Naive thymus-derived CD8-positive, alpha-beta T cell (primary cell): ENCODE results near the gene ARHGEF7. TPM values are rescaled to one million over a fixed set of nuclear protein-coding genes. Genes with fewer than 3 reads are reported as not detected.

ENCODE experiments used
- ATAC-seq, 2 donors: fragments of 150-1000 bp; cut with Tn5 transposase in 1 of 2; sonication (Bioruptor Pico), chemical (Tn5 transposase) in 1 of 2; 1 replicate in 1 of 2; 2 replicates in 1 of 2; pipeline ENCODE4 v1.10.0; 2021; ENCODE audit warnings: mild to moderate bottlenecking in 2 of 2, moderate library complexity in 2 of 2
- POLR2A ChIA-PET: fragments of 350-600 bp; sonication (Branson Sonifier 250); formaldehyde crosslinking; loops from one replicate; lab custom pipeline; 2021; ENCODE audit warnings: antibody characterized with exemption; lab: Charles Lee
- DNase-seq, 10 donors: peaks; one replicate each; pipeline versions ENCODE4 v3.0.0 to v3.0.0-alpha.2; 2020 to 2022
- H3K27ac Mint-ChIP-seq, 10 donors: one replicate each; pipeline ENCODE4 v1.8.0; 2020 to 2022; ENCODE audit warnings: mild to moderate bottlenecking in 10 of 10, mixed read lengths in 10 of 10, moderate library complexity in 4 of 10, inconsistent platforms in 1 of 10
- H3K27me3 Mint-ChIP-seq, 5 donors: one replicate each; pipeline ENCODE4 v1.8.0; 2021 to 2022; ENCODE audit warnings: mixed read lengths in 5 of 5
- H3K36me3 Mint-ChIP-seq, 3 donors: one replicate each; pipeline ENCODE4 v1.8.0; 2020 to 2022; ENCODE audit warnings: mixed read lengths in 3 of 3, mild to moderate bottlenecking in 2 of 3, inconsistent platforms in 1 of 3
- H3K4me1 Mint-ChIP-seq, 4 donors: one replicate each; pipeline ENCODE4 v1.8.0; 2021 to 2022; ENCODE audit warnings: mixed read lengths in 4 of 4
- H3K4me3 Mint-ChIP-seq, 10 donors: one replicate each; pipeline ENCODE4 v1.8.0; 2020 to 2022; ENCODE audit warnings: mild to moderate bottlenecking in 10 of 10, mixed read lengths in 10 of 10, moderate library complexity in 6 of 10, inconsistent platforms in 1 of 10
- H3K9me3 Mint-ChIP-seq, 9 donors: one replicate each; pipeline ENCODE4 v1.8.0; 2020 to 2022; ENCODE audit warnings: mixed read lengths in 9 of 9, mild to moderate bottlenecking in 3 of 9, inconsistent platforms in 1 of 9, moderate library complexity in 1 of 9
- polyA plus RNA-seq, 3 donors: library from polyadenylated mRNA; unstranded; fragments of 300-500 nt; fragmentation: Illumina TruSeq; gene quantifications; one replicate each; pipeline ENCODE4 v1.2.3, GENCODE V29; 2021
- total RNA-seq, 8 experiments: library from RNA in 2 of 8; stranded (reverse) in 2 of 8; gene quantifications; one replicate each; pipeline ENCODE4 v1.2.3 and lab custom pipeline; 2021 to 2026

The ARHGEF7 gene
- total and polyA plus RNA-seq, 5 experiments from 2014 or later: 6.2 to 93.0 (median 13.2) TPM

- Mint-ChIP-seq H3K27me3 (peaks cover 0 to 5% (median 0%) of the 10 kb centered on the region in 5 donors), H3K4me3 (peak overlapping the region in 1 of 10 donors; percentile 56), H3K9me3 (no peaks in the 10 kb centered on the region), H3K4me1 (peaks cover 0 to 9% (median 2%) of the 10 kb centered on the region in 4 donors), H3K27ac (no peak overlapping the region), H3K36me3 (no peaks in the 10 kb centered on the region)
- DNase-seq (no peak), ATAC-seq (no peak)
- POLR2A ChIA-PET: no interaction called here
Observed at GRCh38 chr13:111325146-111325890, 210.2 kb downstream of the ARHGEF7 start.

- H3K9me3 Mint-ChIP-seq: no peaks in the 10 kb centered on the region
- POLR2A ChIA-PET: no interaction called here
- no peak overlapping the region for H3K4me3 Mint-ChIP-seq
- peaks cover 0 to 5% (median 0%) of the 10 kb centered on the region in 5 donors for H3K27me3 Mint-ChIP-seq
- peaks cover 0 to 9% (median 2%) of the 10 kb centered on the region in 4 donors for H3K4me1 Mint-ChIP-seq
- no peaks in the 10 kb centered on the region for H3K36me3 Mint-ChIP-seq
- no peak overlapping the region for H3K27ac Mint-ChIP-seq
- DNase-seq (no peak), ATAC-seq (no peak)
Observed at GRCh38 chr13:111325941-111326620, 211.0 kb downstream of the ARHGEF7 start.

- no peak overlapping the region for H3K27ac Mint-ChIP-seq
- POLR2A ChIA-PET: no interaction called here
- no peaks in the 10 kb centered on the region for H3K36me3 Mint-ChIP-seq
- peaks cover 0 to 5% (median 0%) of the 10 kb centered on the region in 5 donors for H3K27me3 Mint-ChIP-seq
- DNase-seq: no peak
- H3K4me1 Mint-ChIP-seq: peaks cover 0 to 9% (median 2%) of the 10 kb centered on the region in 4 donors
- H3K4me3 Mint-ChIP-seq: no peak overlapping the region
- no peak for ATAC-seq
- H3K9me3 Mint-ChIP-seq: peaks cover 0 to 3% (median 0%) of the 10 kb centered on the region in 9 donors
Observed at GRCh38 chr13:111326621-111326965, 211.5 kb downstream of the ARHGEF7 start.

- H3K27ac Mint-ChIP-seq: no peak overlapping the region
- no peak for DNase-seq
- peaks cover 0 to 8% (median 0%) of the 10 kb centered on the region in 9 donors for H3K9me3 Mint-ChIP-seq
- no peak overlapping the region for H3K4me3 Mint-ChIP-seq
- POLR2A ChIA-PET: no interaction called here
- H3K4me1 Mint-ChIP-seq: peaks cover 0 to 9% (median 2%) of the 10 kb centered on the region in 4 donors
- H3K36me3 Mint-ChIP-seq: no peaks in the 10 kb centered on the region
- peaks cover 0 to 5% (median 0%) of the 10 kb centered on the region in 5 donors for H3K27me3 Mint-ChIP-seq
- no peak for ATAC-seq
Observed at GRCh38 chr13:111326981-111327642, 212.0 kb downstream of the ARHGEF7 start.

GRCh38 chr13:111327730-111328573, 212.8 kb downstream of the ARHGEF7 start:
- peaks cover 0 to 5% (median 0%) of the 10 kb centered on the region in 5 donors for H3K27me3 Mint-ChIP-seq
- H3K27ac Mint-ChIP-seq: no peak overlapping the region
- peaks cover 0 to 7% (median 6%) of the 10 kb centered on the region in 3 donors for H3K36me3 Mint-ChIP-seq
- peaks cover 0 to 16% (median 4%) of the 10 kb centered on the region in 9 donors for H3K9me3 Mint-ChIP-seq
- H3K4me3 Mint-ChIP-seq: no peak overlapping the region
- DNase-seq (no peak), ATAC-seq (no peak)
- POLR2A ChIA-PET: no interaction called here
- H3K4me1 Mint-ChIP-seq: peaks cover 0 to 9% (median 2%) of the 10 kb centered on the region in 4 donors

GRCh38 chr13:111328574-111329410, 213.7 kb downstream of the ARHGEF7 start:
- H3K4me1 Mint-ChIP-seq: peaks cover 0 to 5% (median under 1%) of the 10 kb centered on the region in 4 donors
- no peak overlapping the region for H3K4me3 Mint-ChIP-seq
- H3K9me3 Mint-ChIP-seq: peaks cover 0 to 25% (median 11%) of the 10 kb centered on the region in 9 donors
- peaks cover 0 to 5% (median 0%) of the 10 kb centered on the region in 5 donors for H3K27me3 Mint-ChIP-seq
- ATAC-seq (no peak), DNase-seq (no peak)
- POLR2A ChIA-PET: no interaction called here
- H3K36me3 Mint-ChIP-seq: peaks cover 0 to 14% (median 11%) of the 10 kb centered on the region in 3 donors
- peak overlapping the region in 1 of 10 donors; percentile 49 for H3K27ac Mint-ChIP-seq

GRCh38 chr13:111329641-111330040, 214.5 kb downstream of the ARHGEF7 start:
- ATAC-seq (no peak), DNase-seq (no peak)
- peaks cover 0 to 20% (median 19%) of the 10 kb centered on the region in 3 donors for H3K36me3 Mint-ChIP-seq
- no peak overlapping the region for H3K4me3 Mint-ChIP-seq
- H3K9me3 Mint-ChIP-seq: peaks cover 0 to 25% (median 14%) of the 10 kb centered on the region in 9 donors
- peaks cover 0 to 2% (median 0%) of the 10 kb centered on the region in 5 donors for H3K27me3 Mint-ChIP-seq
- H3K4me1 Mint-ChIP-seq: no peaks in the 10 kb centered on the region
- POLR2A ChIA-PET: no interaction called here
- no peak overlapping the region for H3K27ac Mint-ChIP-seq

GRCh38 chr13:111330066-111330610, 215.0 kb downstream of the ARHGEF7 start:
- Mint-ChIP-seq H3K9me3 (peaks cover 0 to 25% (median 14%) of the 10 kb centered on the region in 9 donors), H3K27me3 (no peaks in the 10 kb centered on the region), H3K36me3 (peaks cover 0 to 22% (median 20%) of the 10 kb centered on the region in 3 donors), H3K4me3 (no peak overlapping the region), H3K27ac (no peak overlapping the region), H3K4me1 (no peaks in the 10 kb centered on the region)
- POLR2A ChIA-PET: no interaction called here
- DNase-seq (no peak), ATAC-seq (no peak)

- no peak for DNase-seq
- ATAC-seq: no peak
- no peak overlapping the region for H3K27ac Mint-ChIP-seq
- H3K4me1 Mint-ChIP-seq: no peaks in the 10 kb centered on the region
- H3K27me3 Mint-ChIP-seq: no peaks in the 10 kb centered on the region
- POLR2A ChIA-PET: no interaction called here
- H3K4me3 Mint-ChIP-seq: no peak overlapping the region
- peaks cover 2 to 29% (median 24%) of the 10 kb centered on the region in 3 donors for H3K36me3 Mint-ChIP-seq
- H3K9me3 Mint-ChIP-seq: peaks cover 0 to 25% (median 14%) of the 10 kb centered on the region in 9 donors
Observed at GRCh38 chr13:111335298-111335697, 220.2 kb downstream of the ARHGEF7 start.

GRCh38 chr13:111336666-111337065, 221.6 kb downstream of the ARHGEF7 start:
- Mint-ChIP-seq H3K9me3 (peaks cover 0 to 23% (median 13%) of the 10 kb centered on the region in 9 donors), H3K4me3 (no peak overlapping the region), H3K4me1 (no peaks in the 10 kb centered on the region), H3K36me3 (peaks cover 2 to 29% (median 24%) of the 10 kb centered on the region in 3 donors), H3K27me3 (no peaks in the 10 kb centered on the region), H3K27ac (no peak overlapping the region)
- POLR2A ChIA-PET: no interaction called here
- no peak for ATAC-seq
- DNase-seq: no peak

- H3K36me3 Mint-ChIP-seq: peaks cover 2 to 29% (median 24%) of the 10 kb centered on the region in 3 donors
- ATAC-seq (no peak), DNase-seq (no peak)
- H3K4me3 Mint-ChIP-seq: no peak overlapping the region
- POLR2A ChIA-PET: no interaction called here
- H3K4me1 Mint-ChIP-seq: no peaks in the 10 kb centered on the region
- no peaks in the 10 kb centered on the region for H3K27me3 Mint-ChIP-seq
- peaks cover 0 to 20% (median 11%) of the 10 kb centered on the region in 9 donors for H3K9me3 Mint-ChIP-seq
- no peak overlapping the region for H3K27ac Mint-ChIP-seq
Observed at GRCh38 chr13:111337206-111337605, 222.1 kb downstream of the ARHGEF7 start.
